TTC549 (cell line): ENCODE measurements around the gene SIRPB1.
"Not testable (repeated sequence)": the region's sequence is repeated elsewhere in the genome, so short reads cannot be mapped to it uniquely, and the experiment has no call there.

ENCODE experiments used
- FAIRE-seq: peaks from 2 replicates; lab custom pipeline; 2012; peaks lifted over from hg19 to GRCh38; lab: Jason Lieb, UNC

SIRPB1 gene

GRCh38 chr20:1636621-1637020 lies 16.8 kb upstream of the SIRPB1 start:
- FAIRE-seq, result no peak

- no peak for FAIRE-seq
Observed at GRCh38 chr20:1635291-1635979, 15.6 kb upstream of the SIRPB1 start.

- no peak for FAIRE-seq
Observed at GRCh38 chr20:1633535-1633934, 13.7 kb upstream of the SIRPB1 start.

DNA sequence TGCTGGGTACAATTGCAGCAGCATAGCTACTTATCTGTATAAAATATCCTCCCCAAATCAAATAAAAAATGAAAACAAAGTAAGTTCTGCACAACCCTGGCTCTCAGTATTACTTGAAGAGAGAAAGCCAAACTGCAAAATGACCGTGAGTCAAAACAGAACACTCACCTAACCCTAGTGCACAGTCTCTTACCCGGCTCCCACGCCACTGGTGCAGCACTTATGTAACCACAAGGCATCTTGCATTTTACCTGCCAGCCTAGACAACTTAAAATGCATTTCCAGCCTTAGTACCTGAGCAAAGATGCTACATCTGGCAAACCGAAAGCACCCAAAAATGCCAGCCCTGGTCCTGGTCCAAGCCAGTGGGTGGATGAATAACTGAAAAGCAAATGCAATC lies 12.4 kb upstream of the SIRPB1 start:
- no peak for FAIRE-seq

DNA sequence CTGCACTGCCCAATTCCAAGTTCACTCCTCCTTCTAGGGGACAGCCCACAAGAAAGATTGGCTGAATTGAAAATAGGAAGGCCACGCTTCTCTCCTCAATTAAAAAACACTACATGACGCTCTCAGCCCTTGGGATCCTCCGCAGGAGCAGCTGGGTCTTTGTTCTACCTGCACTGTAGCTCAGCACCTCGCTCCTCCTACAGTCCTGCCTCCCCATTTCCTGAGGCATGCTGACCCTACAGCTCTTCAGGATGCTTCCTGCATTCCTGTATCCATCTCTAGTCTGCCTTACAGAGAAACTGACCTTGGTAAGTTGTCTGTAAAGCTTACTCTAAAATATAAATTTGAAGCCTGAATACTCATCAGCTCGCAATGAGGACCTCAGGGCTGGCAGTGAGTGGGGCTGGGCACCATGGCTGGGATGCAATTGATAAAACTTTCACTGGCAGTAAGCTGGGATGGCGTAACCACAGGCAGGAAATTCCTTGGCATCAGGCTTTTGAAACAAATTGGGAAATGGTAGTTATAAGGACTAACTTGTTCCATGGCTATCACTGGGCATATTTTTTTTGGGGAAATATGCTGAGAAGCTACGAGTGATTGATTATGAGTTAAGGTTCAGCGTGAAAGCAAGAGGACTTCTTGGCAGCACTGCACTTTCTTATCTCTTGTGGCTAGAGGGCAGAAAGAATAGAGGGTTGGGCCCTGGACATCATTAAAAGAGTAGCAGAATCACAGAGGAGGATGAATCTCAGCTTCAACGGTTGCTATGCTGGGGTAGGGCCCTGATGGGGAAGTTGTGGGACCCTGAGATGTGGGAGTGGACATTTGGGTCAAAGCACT lies 11.7 kb upstream of the SIRPB1 start:
- FAIRE-seq, result no peak

DNA sequence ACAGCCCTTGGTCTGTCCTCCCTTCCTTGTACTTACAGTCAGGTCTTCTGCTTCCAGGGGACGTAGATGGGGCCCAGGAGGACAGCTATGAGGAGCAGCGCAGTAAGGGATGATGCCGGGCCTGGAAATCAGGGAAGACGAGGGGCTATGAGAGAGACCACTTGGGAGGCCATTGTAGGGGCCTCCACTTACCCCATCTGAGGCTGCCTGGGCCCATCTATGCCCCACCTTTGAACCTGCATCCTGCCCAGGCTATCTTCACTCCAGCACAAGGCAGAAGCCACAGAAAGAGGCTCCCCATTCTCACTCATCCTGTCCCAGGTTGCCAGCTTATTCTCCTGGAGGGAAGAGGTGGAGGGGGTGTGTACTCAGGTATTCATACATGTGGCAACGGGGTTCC lies 10.4 kb upstream of the SIRPB1 start:
- no peak for FAIRE-seq

DNA sequence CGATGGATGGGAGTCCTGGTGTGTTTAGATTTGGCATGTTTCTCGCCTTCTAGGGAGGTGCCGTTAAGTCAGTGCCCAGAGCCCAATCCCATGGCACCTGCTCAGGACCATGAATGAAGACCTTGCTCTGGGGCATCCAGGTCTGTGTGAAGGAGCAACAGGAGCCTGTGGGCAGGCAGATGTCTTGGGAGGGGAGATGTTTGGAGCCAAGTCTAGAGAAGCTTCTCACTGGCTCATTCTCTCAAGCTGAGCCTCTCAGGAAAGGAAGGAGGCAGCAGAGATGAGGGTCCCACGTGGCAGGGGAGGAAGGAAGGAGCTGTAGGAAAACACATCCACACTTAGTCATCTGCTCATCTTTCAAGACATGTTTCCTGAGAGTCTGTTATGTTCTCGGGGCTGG lies 9.5 kb upstream of the SIRPB1 start:
- no peak for FAIRE-seq

- FAIRE-seq, result no peak
Observed at GRCh38 chr20:1628621-1629020, 8.8 kb upstream of the SIRPB1 start.

- no peak for FAIRE-seq
Observed at GRCh38 chr20:1627200-1627550, 7.4 kb upstream of the SIRPB1 start.

GRCh38 chr20:1626528-1627199 lies 6.9 kb upstream of the SIRPB1 start:
- no peak for FAIRE-seq

DNA sequence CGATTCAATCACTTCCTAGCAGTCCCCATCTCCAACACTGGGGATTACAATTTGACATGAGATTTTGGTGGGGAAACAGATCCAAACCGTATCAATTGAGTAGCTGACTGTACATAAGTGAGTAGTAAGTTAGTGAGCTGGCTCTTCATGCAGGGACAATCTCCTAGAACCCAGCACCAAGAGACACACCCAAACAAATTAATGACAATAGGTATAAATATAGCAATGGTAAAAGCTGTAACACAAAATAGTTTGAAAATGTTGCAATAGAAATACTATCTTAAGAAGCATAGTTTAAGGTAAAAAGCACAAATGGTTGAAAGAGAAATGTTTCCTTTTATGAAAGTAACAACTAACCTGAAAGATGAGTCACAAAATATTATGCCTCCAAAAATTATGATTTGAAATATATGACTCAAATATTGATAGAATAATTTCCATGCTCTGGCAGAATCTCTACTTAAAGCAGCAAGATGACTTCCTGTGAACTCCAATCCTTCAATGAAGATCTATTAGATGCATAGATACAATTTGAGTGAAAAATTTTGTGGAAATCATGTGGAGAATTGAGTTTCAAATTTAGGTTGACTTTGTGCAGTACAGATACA lies 5.4 kb upstream of the SIRPB1 start:
- no peak for FAIRE-seq

- no peak for FAIRE-seq
Observed at GRCh38 chr20:1623501-1624205, 3.8 kb upstream of the SIRPB1 start.

DNA sequence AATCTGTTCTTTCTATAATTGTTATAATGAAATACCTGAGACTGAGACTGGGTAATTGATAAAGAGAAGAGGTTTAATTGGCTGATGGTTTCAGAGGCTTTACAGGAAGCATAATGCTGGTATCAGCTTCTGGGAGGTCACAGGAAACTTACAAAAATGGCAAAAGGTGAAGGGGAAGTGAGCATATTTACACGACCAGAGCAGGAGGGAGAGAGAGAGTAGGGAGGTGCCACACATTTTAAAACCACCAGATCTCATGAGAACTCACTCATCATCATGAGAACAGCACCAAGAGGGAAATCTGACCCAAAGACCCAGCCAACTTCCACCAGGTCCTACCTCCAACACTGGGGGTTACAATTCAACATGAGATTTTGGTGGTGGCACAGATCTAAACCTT lies 2.6 kb upstream of the SIRPB1 start:
- no peak for FAIRE-seq

GRCh38 chr20:1621316-1621715 lies 1.5 kb upstream of the SIRPB1 start:
- FAIRE-seq, result no peak

GRCh38 chr20:1618954-1619540 lies 762 bp downstream of the SIRPB1 start:
- FAIRE-seq, result no peak

- no peak for FAIRE-seq
Observed at GRCh38 chr20:1618479-1618878, 1.3 kb downstream of the SIRPB1 start.

GRCh38 chr20:1616858-1617434 lies 2.9 kb downstream of the SIRPB1 start:
- FAIRE-seq, result no peak

- FAIRE-seq, result not testable (repeated sequence)
Observed at GRCh38 chr20:1610404-1610803, 9.4 kb downstream of the SIRPB1 start.

- not testable (repeated sequence) for FAIRE-seq
Observed at GRCh38 chr20:1608678-1609347, 11.0 kb downstream of the SIRPB1 start.

GRCh38 chr20:1600736-1601135 lies 19.1 kb downstream of the SIRPB1 start:
- no peak for FAIRE-seq

GRCh38 chr20:1595333-1595732 lies 24.5 kb downstream of the SIRPB1 start:
- no peak for FAIRE-seq
